ENCODE data around the gene HOXD4. TPM values are rescaled to one million over a fixed set of nuclear protein-coding genes. Genes with fewer than 3 reads are reported as not detected.
A peak's percentile ranks its signal among the peaks of the same experiment; 100 is the strongest.

HOXD4 gene
- total RNA-seq, 1 experiment from 2014 or later, result 0.61 TPM

DNA sequence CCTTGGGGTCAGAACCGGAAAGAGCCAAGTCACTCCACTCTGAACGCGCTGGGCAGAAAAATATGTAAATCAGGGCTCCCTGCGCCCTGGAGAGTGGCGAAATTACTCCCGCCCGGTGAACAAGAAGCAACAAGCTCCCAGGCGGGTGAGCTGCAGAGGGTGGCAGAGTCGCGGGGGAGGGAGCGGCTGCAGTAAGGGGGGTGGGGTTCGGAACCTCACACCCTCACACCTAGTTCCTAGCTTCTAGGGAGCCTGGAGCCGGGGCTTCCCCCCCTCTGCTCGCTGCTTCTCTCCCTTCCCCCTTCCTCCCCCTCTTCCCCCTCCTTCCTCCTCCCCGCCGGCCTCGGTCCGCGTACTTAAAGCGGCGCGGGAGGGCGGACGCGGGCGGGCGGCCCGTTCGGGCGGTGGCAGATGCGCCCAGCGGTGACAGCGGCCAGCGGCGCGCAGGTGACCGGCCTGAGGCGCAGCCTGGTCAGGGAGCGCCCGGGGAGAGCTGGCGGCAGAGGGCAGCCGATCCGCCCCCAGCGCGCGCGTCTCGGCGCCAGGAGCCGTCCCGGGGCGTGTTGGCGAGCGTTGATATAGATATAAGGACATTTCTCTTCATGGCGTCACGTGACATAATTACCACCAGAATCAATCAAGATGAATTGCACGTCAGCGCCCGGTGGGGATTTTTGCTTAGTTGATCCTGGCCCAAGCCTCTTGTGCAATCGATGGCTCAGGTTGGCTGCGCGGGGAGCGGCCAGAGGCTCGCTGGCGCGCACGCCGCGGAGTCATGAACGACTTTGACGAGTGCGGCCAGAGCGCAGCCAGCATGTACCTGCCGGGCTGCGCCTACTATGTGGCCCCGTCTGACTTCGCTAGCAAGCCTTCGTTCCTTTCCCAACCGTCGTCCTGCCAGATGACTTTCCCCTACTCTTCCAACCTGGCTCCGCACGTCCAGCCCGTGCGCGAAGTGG is 44.5 kb upstream of the HOXD4 start, which contains the start of gene HOXD11:
TSS of gene HOXD11 (plus strand) at position 700 of the 959 bp plus-strand sequence. CDS start at position 776, 76 bp downstream.
- no TSS peak for BruUV-seq (replicated peaks)
- no peaks in the 10 kb centered on the region for H3K9me3 ChIP-seq (ENCODE audit: control insufficient read depth in 1 of 2, insufficient read depth in 1 of 2, low read depth in 1 of 2, low read length in 2 of 2)
- H3K79me2 ChIP-seq (ENCODE audit: insufficient read depth, low read length), result no peaks in the 10 kb centered on the region
- H3K4me1 ChIP-seq (ENCODE audit: control insufficient read depth in 1 of 2, insufficient read depth in 2 of 2, low read length in 2 of 2), result peaks cover 0 to 18% of the 10 kb centered on the region in 2 experiments; a peak in 1 of 4 replicates
- no peak within 1 kb of the TSS for H3K27ac ChIP-seq (ENCODE audit: low read depth, low read length)
- no peak for DNase-seq (ENCODE audit: low read depth, low spot score)
- H3K9me2 ChIP-seq (ENCODE audit: insufficient read depth), result no peaks in the 10 kb centered on the region
- intact Hi-C loops (cut with micrococcal nuclease), result no loop called here
- TF ChIP-seq POLR2AphosphoS5 (IDR thresholded peaks at IDR 0.05; ENCODE audit: low read depth, low read length) (no peak), EGR1 (IDR thresholded peaks at IDR 0.05; ENCODE audit: low read depth) (no peak), SP1 (IDR thresholded peaks at IDR 0.05; ENCODE audit: low read depth) (no peak), CTCF (IDR thresholded peaks at IDR 0.05 in 2 of 3, conservative IDR thresholded peaks at IDR 0.05 in 1 of 3; ENCODE audit: borderline replicate concordance in 1 of 3, insufficient read depth in 1 of 3, low read depth in 2 of 3, low read length in 2 of 3) (no peak), CEBPB (IDR thresholded peaks at IDR 0.05; ENCODE audit: low read depth) (no peak), CBX3 (IDR thresholded peaks at IDR 0.05; ENCODE audit: low read depth) (no peak), TCF7L2 (IDR thresholded peaks at IDR 0.05; ENCODE audit: borderline replicate concordance, extremely low read depth, insufficient read depth, insufficient read length) (no peak), SIN3A (IDR thresholded peaks at IDR 0.05; ENCODE audit: low read depth) (no peak), ZNF274 (IDR thresholded peaks at IDR 0.05; ENCODE audit: low read depth, low read length) (no peak), POLR2A (IDR thresholded peaks at IDR 0.05; ENCODE audit: borderline replicate concordance, extremely low read depth, insufficient read depth, insufficient read length) (no peak)
- TF ChIP-seq, protein P1, sequence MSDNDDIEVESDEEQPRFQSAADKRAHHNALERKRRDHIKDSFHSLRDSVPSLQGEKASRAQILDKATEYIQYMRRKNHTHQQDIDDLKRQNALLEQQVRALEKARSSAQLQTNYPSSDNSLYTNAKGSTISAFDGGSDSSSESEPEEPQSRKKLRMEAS (IDR thresholded peaks at IDR 0.05), result no peak; the same call in 1 of the 2 replicates
- H3K4me3 ChIP-seq (replicated peaks in 1 of 2; ENCODE audit: low read depth in 1 of 2, low read length in 2 of 2), result peak within 1 kb of the TSS; percentile 32 to 56
- peak; percentile 76 for ATAC-seq
- no peaks in the 10 kb centered on the region for H3K36me3 ChIP-seq (ENCODE audit: control insufficient read depth in 1 of 2, insufficient read depth in 2 of 2, low read length in 2 of 2)
- CTCF ChIA-PET, result interaction anchor here (1.4 kb wide), 1 partner anchor 9 kb away, joined by 3 read pairs; no protein-coding TSS in a partner anchor
- H3K9ac ChIP-seq (ENCODE audit: low read length), result peak within 1 kb of the TSS; percentile 23; the same call in 1 of the 2 replicates
- H3K27me3 ChIP-seq (ENCODE audit: insufficient read depth, low read length), result no peaks in the 10 kb centered on the region
- RAD21 ChIA-PET (ENCODE audit: low non-redundant PET in 1 of 2, low total read pairs in 2 of 2, uncharacterized antibody in 2 of 2, unreplicated experiment in 2 of 2), result interaction anchor here in 1 of 2 experiments (0.6 kb wide), 1 partner anchor 711 kb away, joined by 3 read pairs; no protein-coding TSS in a partner anchor
- POLR2A ChIA-PET, result no interaction called here
- H2AFZ ChIP-seq (ENCODE audit: low read depth, low read length, poor library complexity, severe bottlenecking), result peak within 1 kb of the TSS; percentile 94
- peak within 1 kb of the TSS; percentile 89 for H3K4me2 ChIP-seq (ENCODE audit: low read length)
- no peaks in the 10 kb centered on the region for H4K20me1 ChIP-seq (ENCODE audit: insufficient read depth)
